ENCODE measurements around the gene ALK. TPM values are rescaled to one million over a fixed set of nuclear protein-coding genes. Genes with fewer than 3 reads are reported as not detected.

The ALK gene
- total and polyA plus RNA-seq, 2 donors: 0.19 to 0.21 TPM

- 92% methylated on average over 5 of the region's 5 CpGs for WGBS
Observed at GRCh38 chr2:29570539-29570938, 350.8 kb downstream of the ALK start.

GRCh38 chr2:29567906-29568520, 353.4 kb downstream of the ALK start:
- H3K9me3 ChIP-seq (ENCODE audit: control insufficient read depth in 2 of 2, insufficient read depth in 1 of 2, low read length in 1 of 2): no peaks in the 10 kb centered on the region
- H3K27ac ChIP-seq (ENCODE audit: low read depth in 1 of 2, low read length in 1 of 2): no peak overlapping the region
- no peaks in the 10 kb centered on the region for H3K36me3 ChIP-seq (ENCODE audit: control insufficient read depth in 2 of 2, insufficient read depth in 2 of 2, low read length in 1 of 2)
- DNase-seq (ENCODE audit: low read depth in 6 of 9, low spot score in 9 of 9): no peak
- no peak overlapping the region for H3K4me3 ChIP-seq (ENCODE audit: low read length in 2 of 2)
- no peaks in the 10 kb centered on the region for H3K4me1 ChIP-seq (ENCODE audit: control insufficient read depth in 2 of 2, insufficient read depth in 2 of 2, low read length in 2 of 2)
- no peaks in the 10 kb centered on the region for H3K27me3 ChIP-seq (ENCODE audit: control insufficient read depth in 2 of 2, insufficient read depth in 1 of 2, low read length in 1 of 2)
- WGBS: 91% methylated on average over 6 of the region's 6 CpGs

More at GRCh38 chr2:29570539-29570938, 350.8 kb downstream of the ALK start:
- Histone ChIP-seq H3K4me3 (ENCODE audit: low read length in 2 of 2) (no peak overlapping the region), H3K36me3 (ENCODE audit: control insufficient read depth in 2 of 2, insufficient read depth in 2 of 2, low read length in 1 of 2) (no peaks in the 10 kb centered on the region), H3K9me3 (ENCODE audit: control insufficient read depth in 2 of 2, insufficient read depth in 1 of 2, low read length in 1 of 2) (no peaks in the 10 kb centered on the region), H3K4me1 (ENCODE audit: control insufficient read depth in 2 of 2, insufficient read depth in 2 of 2, low read length in 2 of 2) (no peaks in the 10 kb centered on the region), H3K27me3 (ENCODE audit: control insufficient read depth in 2 of 2, insufficient read depth in 1 of 2, low read length in 1 of 2) (no peaks in the 10 kb centered on the region), H3K27ac (ENCODE audit: low read depth in 1 of 2, low read length in 1 of 2) (no peak overlapping the region)
- DNase-seq (ENCODE audit: low read depth in 6 of 9, low spot score in 9 of 9): no peak

- 98% methylated on average over 1 of the region's 1 CpG for WGBS
- Histone ChIP-seq H3K4me3 (ENCODE audit: low read length in 2 of 2) (no peak overlapping the region), H3K27me3 (ENCODE audit: control insufficient read depth in 2 of 2, insufficient read depth in 1 of 2, low read length in 1 of 2) (no peaks in the 10 kb centered on the region)
Observed at GRCh38 chr2:29563697-29564096, 357.7 kb downstream of the ALK start.

GRCh38 chr2:29562896-29563295, 358.5 kb downstream of the ALK start:
- no peaks in the 10 kb centered on the region for H3K36me3 ChIP-seq (ENCODE audit: control insufficient read depth in 2 of 2, insufficient read depth in 2 of 2, low read length in 1 of 2)
- H3K4me3 ChIP-seq (ENCODE audit: low read length in 2 of 2): no peak overlapping the region
- 98% methylated on average over 2 of the region's 2 CpGs for WGBS
- no peaks in the 10 kb centered on the region for H3K4me1 ChIP-seq (ENCODE audit: control insufficient read depth in 2 of 2, insufficient read depth in 2 of 2, low read length in 2 of 2)
- no peak for DNase-seq (ENCODE audit: low read depth in 6 of 9, low spot score in 9 of 9)
- no peak overlapping the region for H3K27ac ChIP-seq (ENCODE audit: low read depth in 1 of 2, low read length in 1 of 2)
- H3K27me3 ChIP-seq (ENCODE audit: control insufficient read depth in 2 of 2, insufficient read depth in 1 of 2, low read length in 1 of 2): no peaks in the 10 kb centered on the region
- no peaks in the 10 kb centered on the region for H3K9me3 ChIP-seq (ENCODE audit: control insufficient read depth in 2 of 2, insufficient read depth in 1 of 2, low read length in 1 of 2)

More at GRCh38 chr2:29563697-29564096, 357.7 kb downstream of the ALK start:
- DNase-seq (ENCODE audit: low read depth in 6 of 9, low spot score in 9 of 9): no peak
- no peaks in the 10 kb centered on the region for H3K36me3 ChIP-seq (ENCODE audit: control insufficient read depth in 2 of 2, insufficient read depth in 2 of 2, low read length in 1 of 2)
- no peaks in the 10 kb centered on the region for H3K9me3 ChIP-seq (ENCODE audit: control insufficient read depth in 2 of 2, insufficient read depth in 1 of 2, low read length in 1 of 2)
- H3K4me1 ChIP-seq (ENCODE audit: control insufficient read depth in 2 of 2, insufficient read depth in 2 of 2, low read length in 2 of 2): no peaks in the 10 kb centered on the region
- H3K27ac ChIP-seq (ENCODE audit: low read depth in 1 of 2, low read length in 1 of 2): no peak overlapping the region

GRCh38 chr2:29562319-29562718, 359.1 kb downstream of the ALK start:
- H3K27me3 ChIP-seq (ENCODE audit: control insufficient read depth in 2 of 2, insufficient read depth in 1 of 2, low read length in 1 of 2): no peaks in the 10 kb centered on the region
- H3K27ac ChIP-seq (ENCODE audit: low read depth in 1 of 2, low read length in 1 of 2): no peak overlapping the region
- H3K36me3 ChIP-seq (ENCODE audit: control insufficient read depth in 2 of 2, insufficient read depth in 2 of 2, low read length in 1 of 2): no peaks in the 10 kb centered on the region
- no peak overlapping the region for H3K4me3 ChIP-seq (ENCODE audit: low read length in 2 of 2)
- no peaks in the 10 kb centered on the region for H3K4me1 ChIP-seq (ENCODE audit: control insufficient read depth in 2 of 2, insufficient read depth in 2 of 2, low read length in 2 of 2)
- no peaks in the 10 kb centered on the region for H3K9me3 ChIP-seq (ENCODE audit: control insufficient read depth in 2 of 2, insufficient read depth in 1 of 2, low read length in 1 of 2)
- DNase-seq (ENCODE audit: low read depth in 6 of 9, low spot score in 9 of 9): no peak

GRCh38 chr2:29561628-29562027, 359.8 kb downstream of the ALK start:
- Histone ChIP-seq H3K27ac (ENCODE audit: low read depth in 1 of 2, low read length in 1 of 2) (no peak overlapping the region), H3K9me3 (ENCODE audit: control insufficient read depth in 2 of 2, insufficient read depth in 1 of 2, low read length in 1 of 2) (no peaks in the 10 kb centered on the region), H3K4me1 (ENCODE audit: control insufficient read depth in 2 of 2, insufficient read depth in 2 of 2, low read length in 2 of 2) (no peaks in the 10 kb centered on the region), H3K27me3 (ENCODE audit: control insufficient read depth in 2 of 2, insufficient read depth in 1 of 2, low read length in 1 of 2) (no peaks in the 10 kb centered on the region), H3K36me3 (ENCODE audit: control insufficient read depth in 2 of 2, insufficient read depth in 2 of 2, low read length in 1 of 2) (no peaks in the 10 kb centered on the region), H3K4me3 (ENCODE audit: low read length in 2 of 2) (no peak overlapping the region)
- 96% methylated on average over 4 of the region's 4 CpGs for WGBS
- no peak for DNase-seq (ENCODE audit: low read depth in 6 of 9, low spot score in 9 of 9)

- 97% methylated on average over 6 of the region's 6 CpGs for WGBS
- H3K4me3 ChIP-seq (ENCODE audit: low read length in 2 of 2): no peak overlapping the region
- H3K27me3 ChIP-seq (ENCODE audit: control insufficient read depth in 2 of 2, insufficient read depth in 1 of 2, low read length in 1 of 2): no peaks in the 10 kb centered on the region
- H3K27ac ChIP-seq (ENCODE audit: low read depth in 1 of 2, low read length in 1 of 2): no peak overlapping the region
- H3K36me3 ChIP-seq (ENCODE audit: control insufficient read depth in 2 of 2, insufficient read depth in 2 of 2, low read length in 1 of 2): no peaks in the 10 kb centered on the region
- no peak for DNase-seq (ENCODE audit: low read depth in 6 of 9, low spot score in 9 of 9)
- no peaks in the 10 kb centered on the region for H3K4me1 ChIP-seq (ENCODE audit: control insufficient read depth in 2 of 2, insufficient read depth in 2 of 2, low read length in 2 of 2)
- no peaks in the 10 kb centered on the region for H3K9me3 ChIP-seq (ENCODE audit: control insufficient read depth in 2 of 2, insufficient read depth in 1 of 2, low read length in 1 of 2)
Observed at GRCh38 chr2:29561181-29561580, 360.2 kb downstream of the ALK start.

- Histone ChIP-seq H3K9me3 (ENCODE audit: control insufficient read depth in 2 of 2, insufficient read depth in 1 of 2, low read length in 1 of 2) (no peaks in the 10 kb centered on the region), H3K4me3 (ENCODE audit: low read length in 2 of 2) (no peak overlapping the region), H3K27ac (ENCODE audit: low read depth in 1 of 2, low read length in 1 of 2) (no peak overlapping the region)
Observed at GRCh38 chr2:29560566-29560965, 360.8 kb downstream of the ALK start.

GRCh38 chr2:29560030-29560429, 361.4 kb downstream of the ALK start:
- no peaks in the 10 kb centered on the region for H3K36me3 ChIP-seq (ENCODE audit: control insufficient read depth in 2 of 2, insufficient read depth in 2 of 2, low read length in 1 of 2)
- 93% methylated on average over 1 of the region's 1 CpG for WGBS
- no peak for DNase-seq (ENCODE audit: low read depth in 6 of 9, low spot score in 9 of 9)

More at GRCh38 chr2:29560566-29560965, 360.8 kb downstream of the ALK start:
- Histone ChIP-seq H3K4me1 (ENCODE audit: control insufficient read depth in 2 of 2, insufficient read depth in 2 of 2, low read length in 2 of 2) (no peaks in the 10 kb centered on the region), H3K27me3 (ENCODE audit: control insufficient read depth in 2 of 2, insufficient read depth in 1 of 2, low read length in 1 of 2) (no peaks in the 10 kb centered on the region), H3K36me3 (ENCODE audit: control insufficient read depth in 2 of 2, insufficient read depth in 2 of 2, low read length in 1 of 2) (no peaks in the 10 kb centered on the region)
- 94% methylated on average over 5 of the region's 5 CpGs for WGBS
- DNase-seq (ENCODE audit: low read depth in 6 of 9, low spot score in 9 of 9): no peak

More at GRCh38 chr2:29560030-29560429, 361.4 kb downstream of the ALK start:
- no peaks in the 10 kb centered on the region for H3K27me3 ChIP-seq (ENCODE audit: control insufficient read depth in 2 of 2, insufficient read depth in 1 of 2, low read length in 1 of 2)
- no peak overlapping the region for H3K4me3 ChIP-seq (ENCODE audit: low read length in 2 of 2)
- H3K27ac ChIP-seq (ENCODE audit: low read depth in 1 of 2, low read length in 1 of 2): no peak overlapping the region
- H3K4me1 ChIP-seq (ENCODE audit: control insufficient read depth in 2 of 2, insufficient read depth in 2 of 2, low read length in 2 of 2): no peaks in the 10 kb centered on the region
- H3K9me3 ChIP-seq (ENCODE audit: control insufficient read depth in 2 of 2, insufficient read depth in 1 of 2, low read length in 1 of 2): no peaks in the 10 kb centered on the region
